ENCODE data around the gene CHRNB2. TPM values are rescaled to one million over a fixed set of nuclear protein-coding genes. Genes with fewer than 3 reads are reported as not detected.

Gene CHRNB2
- total RNA-seq, 1 donor from 2014 or later = 0.11 TPM

DNA sequence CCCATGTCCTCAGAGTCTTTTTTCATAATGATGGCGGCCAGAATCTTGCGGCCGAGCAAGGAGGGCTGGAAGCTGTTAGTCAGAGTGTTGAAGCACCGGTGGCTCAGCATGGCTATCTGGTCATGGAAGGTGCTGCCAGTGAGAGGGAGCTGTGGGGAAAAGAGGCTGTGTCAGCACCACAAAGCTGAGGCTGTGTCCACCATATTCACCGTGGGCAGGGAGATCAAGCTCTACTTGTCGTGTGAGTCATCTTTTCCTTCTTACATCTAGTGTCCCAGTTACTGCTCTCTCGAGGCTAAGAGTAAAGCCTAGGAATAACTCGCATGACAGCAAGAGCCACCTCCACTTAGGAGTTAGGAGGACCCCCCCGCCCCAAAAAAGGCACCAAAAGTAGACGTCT, 22.2 kb downstream of the CHRNB2 start:
- Histone ChIP-seq H3K27me3 (no peaks in the 10 kb centered on the region), H3K36me3 (no peaks in the 10 kb centered on the region), H3F3A (ENCODE audit: low read depth) (no peaks in the 10 kb centered on the region), H3K4me3 (no peak overlapping the region), H4K20me1 (ENCODE audit: low read depth) (no peaks in the 10 kb centered on the region), H3K79me2 (ENCODE audit: low read depth) (no peaks in the 10 kb centered on the region), H3K4me1 (no peaks in the 10 kb centered on the region), H3K27ac (no peak overlapping the region), H3K9ac (no peak overlapping the region), H2AFZ (replicated peaks) (no peak overlapping the region), H3K4me2 (no peak overlapping the region), H3K9me3 (ENCODE audit: low read depth) (no peaks in the 10 kb centered on the region)
- H3K9me3 Mint-ChIP-seq = no peaks in the 10 kb centered on the region
- H3K4me1 Mint-ChIP-seq = no peaks in the 10 kb centered on the region
- no peak overlapping the region for H3K27ac Mint-ChIP-seq
- TF ChIP-seq, protein P1, sequence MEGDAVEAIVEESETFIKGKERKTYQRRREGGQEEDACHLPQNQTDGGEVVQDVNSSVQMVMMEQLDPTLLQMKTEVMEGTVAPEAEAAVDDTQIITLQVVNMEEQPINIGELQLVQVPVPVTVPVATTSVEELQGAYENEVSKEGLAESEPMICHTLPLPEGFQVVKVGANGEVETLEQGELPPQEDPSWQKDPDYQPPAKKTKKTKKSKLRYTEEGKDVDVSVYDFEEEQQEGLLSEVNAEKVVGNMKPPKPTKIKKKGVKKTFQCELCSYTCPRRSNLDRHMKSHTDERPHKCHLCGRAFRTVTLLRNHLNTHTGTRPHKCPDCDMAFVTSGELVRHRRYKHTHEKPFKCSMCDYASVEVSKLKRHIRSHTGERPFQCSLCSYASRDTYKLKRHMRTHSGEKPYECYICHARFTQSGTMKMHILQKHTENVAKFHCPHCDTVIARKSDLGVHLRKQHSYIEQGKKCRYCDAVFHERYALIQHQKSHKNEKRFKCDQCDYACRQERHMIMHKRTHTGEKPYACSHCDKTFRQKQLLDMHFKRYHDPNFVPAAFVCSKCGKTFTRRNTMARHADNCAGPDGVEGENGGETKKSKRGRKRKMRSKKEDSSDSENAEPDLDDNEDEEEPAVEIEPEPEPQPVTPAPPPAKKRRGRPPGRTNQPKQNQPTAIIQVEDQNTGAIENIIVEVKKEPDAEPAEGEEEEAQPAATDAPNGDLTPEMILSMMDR (IDR thresholded peaks at IDR 0.05) = no peak
- TF ChIP-seq EZH2phosphoT487 (IDR thresholded peaks at IDR 0.05) = no peak
- no peak for TF ChIP-seq EZH2 (IDR thresholded peaks at IDR 0.05)
- H3K27me3 Mint-ChIP-seq (ENCODE audit: insufficient read depth, low read depth) = no peaks in the 10 kb centered on the region
- no peak for DNase-seq (ENCODE audit: low spot score)
- H3K4me3 Mint-ChIP-seq = no peak overlapping the region
- peaks cover 43% of the 10 kb centered on the region for H3K36me3 Mint-ChIP-seq

- Histone ChIP-seq H3K79me2 (ENCODE audit: low read depth) (no peaks in the 10 kb centered on the region), H3K4me2 (no peak overlapping the region), H3K4me1 (no peaks in the 10 kb centered on the region), H3K27ac (no peak overlapping the region), H3K27me3 (no peaks in the 10 kb centered on the region), H3K9ac (no peak overlapping the region), H3K9me3 (ENCODE audit: low read depth) (no peaks in the 10 kb centered on the region), H4K20me1 (ENCODE audit: low read depth) (no peaks in the 10 kb centered on the region), H3K4me3 (no peak overlapping the region), H3K36me3 (no peaks in the 10 kb centered on the region), H3F3A (ENCODE audit: low read depth) (no peaks in the 10 kb centered on the region), H2AFZ (replicated peaks) (no peak overlapping the region)
- Mint-ChIP-seq H3K27ac (no peak overlapping the region), H3K27me3 (ENCODE audit: insufficient read depth, low read depth) (no peaks in the 10 kb centered on the region), H3K36me3 (peaks cover 34% of the 10 kb centered on the region), H3K4me3 (no peak overlapping the region), H3K9me3 (no peaks in the 10 kb centered on the region), H3K4me1 (no peaks in the 10 kb centered on the region)
- TF ChIP-seq, protein P1 (IDR thresholded peaks at IDR 0.05) = no peak
- TF ChIP-seq EZH2 (IDR thresholded peaks at IDR 0.05) (no peak), EZH2phosphoT487 (IDR thresholded peaks at IDR 0.05) (no peak)
- no peak for DNase-seq (ENCODE audit: low spot score)
Observed at GRCh38 chr1:154590756-154591155, 23.2 kb downstream of the CHRNB2 start.

- H3K4me1 ChIP-seq = no peaks in the 10 kb centered on the region
- no peak overlapping the region for H3K4me3 ChIP-seq
- no peak overlapping the region for H3K4me3 Mint-ChIP-seq
- no peak overlapping the region for H2AFZ ChIP-seq (replicated peaks)
- no peak overlapping the region for H3K4me2 ChIP-seq
- no peaks in the 10 kb centered on the region for H3K9me3 Mint-ChIP-seq
- no peak overlapping the region for H3K27ac Mint-ChIP-seq
- no peaks in the 10 kb centered on the region for H3K9me3 ChIP-seq (ENCODE audit: low read depth)
- no peaks in the 10 kb centered on the region for H3F3A ChIP-seq (ENCODE audit: low read depth)
- H3K27me3 Mint-ChIP-seq (ENCODE audit: insufficient read depth, low read depth) = no peaks in the 10 kb centered on the region
- no peaks in the 10 kb centered on the region for H3K27me3 ChIP-seq
- H3K79me2 ChIP-seq (ENCODE audit: low read depth) = no peaks in the 10 kb centered on the region
- no peaks in the 10 kb centered on the region for H3K36me3 ChIP-seq
- H3K4me1 Mint-ChIP-seq = no peaks in the 10 kb centered on the region
- H3K9ac ChIP-seq = no peak overlapping the region
- peaks cover 33% of the 10 kb centered on the region for H3K36me3 Mint-ChIP-seq
- H3K27ac ChIP-seq = no peak overlapping the region
- TF ChIP-seq EZH2phosphoT487 (IDR thresholded peaks at IDR 0.05) (no peak), EZH2 (IDR thresholded peaks at IDR 0.05) (no peak)
- TF ChIP-seq, protein P1 (IDR thresholded peaks at IDR 0.05) = no peak
- no peak for DNase-seq (ENCODE audit: low spot score)
- no peaks in the 10 kb centered on the region for H4K20me1 ChIP-seq (ENCODE audit: low read depth)
Observed at GRCh38 chr1:154591206-154591605, 23.6 kb downstream of the CHRNB2 start.

Data from neural progenitor cell (in vitro differentiated cells).